ENCODE results near the gene VMA21. TPM values are rescaled to one million over a fixed set of nuclear protein-coding genes. Genes with fewer than 3 reads are reported as not detected.

Gene VMA21
- total and polyA plus RNA-seq, 2 of the 4 experiments (the other 2 are of a cell fraction): 12.3 to 28.5 TPM

- H3K9me3 ChIP-seq (ENCODE audit: control insufficient read depth, insufficient read depth, low read length): peaks cover 2% of the 10 kb centered on the region; the same call in 1 of the 2 replicates
- no peak overlapping the region for H2AFZ ChIP-seq (replicated peaks; ENCODE audit: low read length, poor library complexity)
- ChIA-PET POLR2A (ENCODE audit: unreplicated experiment) (no interaction called here), CTCF (no interaction called here)
- H2AK5ac ChIP-seq (ENCODE audit: low read depth, low read length): no peak overlapping the region
- no peak overlapping the region for H3K4me3 ChIP-seq (ENCODE audit: insufficient read depth, low read depth, low read length)
- H3K9ac ChIP-seq (ENCODE audit: low read depth, low read length): no peak overlapping the region
- no peak for ATAC-seq (ENCODE audit: low read depth)
- H3K18ac ChIP-seq (ENCODE audit: low read depth, low read length): no peak overlapping the region
- no peaks in the 10 kb centered on the region for H4K20me1 ChIP-seq (ENCODE audit: insufficient read depth, low read length)
- no peak overlapping the region for H3K14ac ChIP-seq (replicated peaks; ENCODE audit: low read depth, low read length)
- H2AK9ac ChIP-seq (replicated peaks; ENCODE audit: low read depth, low read length, poor library complexity): no peak overlapping the region
- no peak overlapping the region for H3K27ac ChIP-seq (ENCODE audit: insufficient read depth, low read length)
- no peak for TF ChIP-seq FOS (IDR thresholded peaks at IDR 0.05; ENCODE audit: low read depth, low read length)
- TF ChIP-seq RFX5 (IDR thresholded peaks at IDR 0.05; ENCODE audit: low read depth, low read length): no peak
- no peak for TF ChIP-seq CHD1 (IDR thresholded peaks at IDR 0.05; ENCODE audit: low read depth, low read length)
- TF ChIP-seq USF2 (IDR thresholded peaks at IDR 0.05; ENCODE audit: low read depth, low read length): no peak
- no peak for TF ChIP-seq SMC3 (IDR thresholded peaks at IDR 0.05; ENCODE audit: low read depth, low read length)
- no peak for TF ChIP-seq POLR2A (IDR thresholded peaks at IDR 0.05; ENCODE audit: low read depth, low read length)
- no peak for TF ChIP-seq RAD21 (IDR thresholded peaks at IDR 0.05; ENCODE audit: low read length)
- TF ChIP-seq NFE2L2 (IDR thresholded peaks at IDR 0.05; ENCODE audit: low read depth, low read length): no peak
- TF ChIP-seq MAZ (IDR thresholded peaks at IDR 0.05; ENCODE audit: borderline replicate concordance, low read depth, low read length): no peak
- TF ChIP-seq CTCF (conservative IDR thresholded peaks at IDR 0.05; ENCODE audit: low read depth, low read length): no peak
- TF ChIP-seq RCOR1 (IDR thresholded peaks at IDR 0.05; ENCODE audit: insufficient replicate concordance, low read length): no peak
- TF ChIP-seq BHLHE40 (IDR thresholded peaks at IDR 0.05; ENCODE audit: low read depth, low read length): no peak
- TF ChIP-seq ELK1 (IDR thresholded peaks at IDR 0.05; ENCODE audit: borderline replicate concordance, low read depth, low read length): no peak
- no peak for TF ChIP-seq MAFK (IDR thresholded peaks at IDR 0.05; ENCODE audit: low read depth, low read length)
- H3K4me2 ChIP-seq (ENCODE audit: low read depth, low read length): no peak overlapping the region
- no peaks in the 10 kb centered on the region for H3K27me3 ChIP-seq (ENCODE audit: control insufficient read depth, insufficient read depth, low read length)
- no peak overlapping the region for H2BK15ac ChIP-seq (ENCODE audit: low read depth, low read length)
- no peaks in the 10 kb centered on the region for H3K4me1 ChIP-seq (ENCODE audit: control insufficient read depth, insufficient read depth, low read length)
- no peak overlapping the region for H2BK5ac ChIP-seq (ENCODE audit: low read depth, low read length, poor library complexity, severe bottlenecking)
- peak; percentile 0 for DNase-seq
- H3K23ac ChIP-seq (ENCODE audit: low read depth, low read length): no peak overlapping the region
- H4K5ac ChIP-seq (ENCODE audit: low read depth, low read length): no peak overlapping the region
- H4K8ac ChIP-seq (ENCODE audit: low read depth in 2 of 2, low read length in 2 of 2): no peak overlapping the region
- H4K91ac ChIP-seq (ENCODE audit: insufficient read depth, low read depth, low read length): no peak overlapping the region
- no TSS peak for BruUV-seq (replicated peaks)
- no peaks in the 10 kb centered on the region for H3K9me1 ChIP-seq (ENCODE audit: insufficient read depth, low read length)
- H3K56ac ChIP-seq (ENCODE audit: extremely low read depth, insufficient read depth, low read length): no peak overlapping the region
- H3K4ac ChIP-seq (ENCODE audit: low read depth, low read length): no peak overlapping the region
- intact Hi-C loops (cut with micrococcal nuclease): no loop called here
- in situ Hi-C loops (cut with MboI; ENCODE audit: low sequenced_read_pairs): no loop called here
- H2BK120ac ChIP-seq (ENCODE audit: low read depth, low read length): no peak overlapping the region
- no peak overlapping the region for H2BK20ac ChIP-seq (ENCODE audit: low read depth, low read length)
- dilution Hi-C loops (cut with HindIII; ENCODE audit: low sequenced_read_pairs, unreplicated experiment): no loop called here
- WGBS, 2 experiments (ENCODE audit: extremely low coverage in 2 of 2, insufficient read length in 1 of 2): no CpG with 5 or more reads among the region's 1 CpG
- no peaks in the 10 kb centered on the region for H3K36me3 ChIP-seq (ENCODE audit: control insufficient read depth, insufficient read depth, low read length)
- no peaks in the 10 kb centered on the region for H3K79me1 ChIP-seq (ENCODE audit: low read depth in 1 of 2, low read length in 2 of 2)
Observed at GRCh38 chrX:151458824-151459223, 61.8 kb downstream of the VMA21 start.

All from IMR-90 (cell line).